KMS-11 (cell line): ENCODE data around the gene PLXNA2.

Experiments
- H2AFZ ChIP-seq: fragments of 200-600 bp; sonication (generic); 2 replicates; pipeline ENCODE4 v1.6.1; 2016; ENCODE audit warnings: antibody characterized with exemption, mixed run types, low read depth
- H3K27ac ChIP-seq: fragments of 200-600 bp; sonication (generic); 2 replicates; pipeline ENCODE4 v1.6.1; 2016; ENCODE audit warnings: mild to moderate bottlenecking, mixed run types
- H3K27me3 ChIP-seq: fragments of 200-600 bp; sonication (generic); 2 replicates; pipeline ENCODE4 v1.6.1; 2017; ENCODE audit warnings: mild to moderate bottlenecking, low read depth, mixed run types, moderate library complexity; ENCODE audit not compliant: insufficient read depth
- H3K36me3 ChIP-seq: fragments of 200-600 bp; sonication (generic); 2 replicates; pipeline ENCODE4 v1.6.1; 2017; ENCODE audit warnings: mild to moderate bottlenecking, mixed run types; ENCODE audit not compliant: insufficient read depth
- H3K4me1 ChIP-seq: fragments of 200-600 bp; sonication (generic); 2 replicates; pipeline ENCODE4 v1.6.1; 2016; ENCODE audit warnings: mild to moderate bottlenecking, low read depth, mixed run types; ENCODE audit not compliant: poor library complexity, severe bottlenecking
- H3K4me2 ChIP-seq: fragments of 200-600 bp; sonication (generic); 2 replicates; pipeline ENCODE4 v1.7.0; 2016; ENCODE audit warnings: mild to moderate bottlenecking, mixed run types
- H3K4me3 ChIP-seq: fragments of 200-600 bp; sonication (generic); IDR thresholded peaks from 2 replicates; pipeline ENCODE4 v1.6.1; 2017; ENCODE audit warnings: low read depth, low read length, mixed read lengths; ENCODE audit not compliant: insufficient read depth
- H3K79me2 ChIP-seq: fragments of 200-600 bp; sonication (generic); 2 replicates; pipeline ENCODE4 v1.6.1; 2016; ENCODE audit warnings: low read depth, mixed run types; ENCODE audit not compliant: insufficient read depth
- H3K9ac ChIP-seq: fragments of 200-600 bp; sonication (generic); 2 replicates; pipeline ENCODE4 v1.6.1; 2016; ENCODE audit warnings: mild to moderate bottlenecking, mixed run types
- H4K20me1 ChIP-seq: fragments of 200-600 bp; sonication (generic); 2 replicates; pipeline ENCODE4 v1.6.1; 2016; ENCODE audit warnings: mild to moderate bottlenecking, mixed run types; ENCODE audit not compliant: insufficient read depth
- CTCF ChIP-seq: fragments of 200-600 bp; sonication (generic); conservative IDR thresholded peaks from 2 replicates; pipeline ENCODE4 v1.6.1; 2017; ENCODE audit warnings: low read depth, mild to moderate bottlenecking, antibody characterized with exemption, low read length, moderate library complexity, mixed read lengths

The PLXNA2 gene

GRCh38 chr1:208192995-208193394, 51.2 kb downstream of the PLXNA2 start:
- Histone ChIP-seq H2AFZ (no peak overlapping the region), H3K27ac (no peak overlapping the region), H3K36me3 (no peaks in the 10 kb centered on the region), H4K20me1 (no peaks in the 10 kb centered on the region), H3K4me3 (no peak overlapping the region), H3K9ac (no peak overlapping the region), H3K79me2 (no peaks in the 10 kb centered on the region), H3K4me1 (peaks cover 18% of the 10 kb centered on the region), H3K4me2 (no peak overlapping the region), H3K27me3 (no peaks in the 10 kb centered on the region)
- TF ChIP-seq CTCF, result no peak

GRCh38 chr1:208190784-208191183, 53.4 kb downstream of the PLXNA2 start:
- no peak overlapping the region for H3K4me2 ChIP-seq
- no peak overlapping the region for H2AFZ ChIP-seq

GRCh38 chr1:208189716-208190115, 54.5 kb downstream of the PLXNA2 start:
- Histone ChIP-seq H3K9ac (no peak overlapping the region), H3K27me3 (no peaks in the 10 kb centered on the region), H3K79me2 (no peaks in the 10 kb centered on the region), H3K4me1 (peaks cover 46% of the 10 kb centered on the region), H3K4me3 (no peak overlapping the region), H3K27ac (no peak overlapping the region), H2AFZ (no peak overlapping the region), H3K36me3 (no peaks in the 10 kb centered on the region), H3K4me2 (peak overlapping the region; percentile 9; the same call in 1 of the 2 replicates), H4K20me1 (no peaks in the 10 kb centered on the region)
- TF ChIP-seq CTCF, result no peak

More at GRCh38 chr1:208190784-208191183, 53.4 kb downstream of the PLXNA2 start:
- Histone ChIP-seq H3K27me3 (no peaks in the 10 kb centered on the region), H4K20me1 (no peaks in the 10 kb centered on the region), H3K27ac (no peak overlapping the region), H3K4me3 (no peak overlapping the region), H3K9ac (no peak overlapping the region), H3K36me3 (no peaks in the 10 kb centered on the region), H3K79me2 (no peaks in the 10 kb centered on the region), H3K4me1 (peaks cover 37% of the 10 kb centered on the region)
- no peak for TF ChIP-seq CTCF

- Histone ChIP-seq H4K20me1 (no peaks in the 10 kb centered on the region), H3K4me2 (peak overlapping the region; percentile 9; the same call in 1 of the 2 replicates), H3K4me1 (peaks cover 46% of the 10 kb centered on the region), H3K4me3 (no peak overlapping the region), H3K27ac (no peak overlapping the region), H3K9ac (no peak overlapping the region), H3K36me3 (no peaks in the 10 kb centered on the region), H3K27me3 (no peaks in the 10 kb centered on the region), H3K79me2 (no peaks in the 10 kb centered on the region), H2AFZ (no peak overlapping the region)
- TF ChIP-seq CTCF, result no peak
Observed at GRCh38 chr1:208189183-208189582, 55.0 kb downstream of the PLXNA2 start.
